Lung microvascular endothelial cell (primary cell): ENCODE data around the gene ATXN3. TPM values are rescaled to one million over a fixed set of nuclear protein-coding genes. Genes with fewer than 3 reads are reported as not detected.

Experiments used
- DNase-seq, 2 donors: peaks; one replicate each; pipeline versions ENCODE4 v3.0.0 to v3.0.0-alpha.2; 2010; ENCODE audit warnings: low read depth in 2 of 2
- total RNA-seq: library from RNA; depleted of rRNA; stranded (reverse); fragments of >200 nt; gene quantifications from 2 replicates; pipeline ENCODE4 v1.2.1, GENCODE V29; 2014

The ATXN3 gene
- total RNA-seq, 1 donor from 2014 or later: 107 TPM

GRCh38 chr14:92009604-92010003 is 96.8 kb downstream of the ATXN3 start:
- no peak for DNase-seq

Other genes with a start within 250 kb of the ATXN3 start
- 1.7 and 46.2 TPM in 2 replicates for gene TC2N, start 239.0 kb downstream of the ATXN3 start, total RNA-seq
- 0.87 and 1.8 TPM in 2 replicates for gene FBLN5, start 158.9 kb downstream of the ATXN3 start, total RNA-seq
- 12.9 and 23.8 TPM in 2 replicates for gene TRIP11, start 66.5 kb downstream of the ATXN3 start, total RNA-seq
- 318 and 327 TPM in 2 replicates for gene NDUFB1, start 15.1 kb upstream of the ATXN3 start, total RNA-seq
- gene CPSF2, start 15.4 kb upstream of the ATXN3 start, total RNA-seq: 17.2 and 18.5 TPM in 2 replicates
- under 0.01 TPM in 2 replicates for gene SLC24A4, start 216.6 kb upstream of the ATXN3 start, total RNA-seq